GF-D8 (cell line): ENCODE results near the gene RFX7.
"Not testable (repeated sequence)": the region's sequence is repeated elsewhere in the genome, so short reads cannot be mapped to it uniquely, and the experiment has no call there.

Experiments used
- DNase-seq: peaks from one replicate; lab custom pipeline; 2025; lab: John Stamatoyannopoulos, UW

RFX7 gene

DNA sequence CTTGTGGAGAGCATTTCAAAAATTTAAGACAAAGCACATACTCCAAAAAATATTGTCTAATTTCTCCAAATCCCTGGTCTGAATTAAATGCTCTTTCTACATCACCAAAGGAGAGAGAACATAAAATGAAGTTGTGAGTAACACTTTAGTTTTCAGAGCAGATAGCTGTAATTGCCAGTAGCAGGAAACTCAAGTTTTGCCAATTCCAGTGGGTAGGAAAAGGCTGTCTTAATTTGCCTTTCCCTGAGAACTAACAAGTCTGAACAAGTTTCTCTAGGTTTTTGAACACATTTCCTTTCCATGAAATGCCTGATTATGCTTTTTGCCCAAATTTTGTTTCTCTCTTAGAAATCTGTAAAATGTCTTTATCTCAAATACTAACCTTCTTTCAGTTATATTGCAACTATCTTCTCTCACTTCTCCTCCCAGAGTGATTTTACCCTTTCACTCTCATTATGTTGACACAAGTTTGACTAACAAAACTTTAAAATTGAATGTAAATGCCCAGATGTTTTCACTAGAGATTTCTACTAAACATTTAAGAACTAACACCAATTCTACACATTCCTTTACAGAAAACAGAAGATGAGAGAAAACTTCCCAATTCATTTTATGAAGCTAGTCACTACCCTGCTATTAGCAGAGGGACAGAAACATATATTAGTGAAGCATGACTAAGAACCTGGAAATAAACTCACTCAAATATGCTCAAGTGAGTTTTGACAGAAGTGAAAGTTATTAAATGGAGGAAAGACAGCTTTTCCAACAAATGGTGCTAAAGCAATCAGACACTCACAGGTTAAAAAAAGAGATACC, 38.4 kb downstream of the RFX7 start:
- DNase-seq, result no peak

GRCh38 chr15:56203312-56203922, 40.3 kb downstream of the RFX7 start:
- DNase-seq, result not testable (repeated sequence)

GRCh38 chr15:56202701-56203100, 41.0 kb downstream of the RFX7 start:
- DNase-seq, result no peak

GRCh38 chr15:56199038-56199437, 44.6 kb downstream of the RFX7 start:
- no peak for DNase-seq

DNA sequence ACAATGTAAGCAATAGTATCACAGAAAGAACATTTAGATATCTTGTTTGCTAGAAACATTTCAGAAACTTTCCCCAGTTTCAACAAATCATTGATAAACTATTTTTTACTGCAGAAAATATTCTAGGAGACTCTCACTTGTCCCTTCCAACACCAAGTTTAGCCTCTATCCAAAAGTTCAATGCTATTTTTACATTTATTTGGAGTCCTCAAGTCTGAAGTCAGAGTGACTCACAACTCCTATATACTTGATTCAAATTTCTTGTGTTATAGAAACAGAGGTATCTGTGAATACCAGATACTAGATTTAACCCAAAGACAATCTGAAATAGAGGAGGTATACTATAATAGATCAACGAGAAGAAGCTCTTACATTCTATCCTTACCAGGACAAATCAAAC, 49.6 kb downstream of the RFX7 start:
- no peak for DNase-seq

DNA sequence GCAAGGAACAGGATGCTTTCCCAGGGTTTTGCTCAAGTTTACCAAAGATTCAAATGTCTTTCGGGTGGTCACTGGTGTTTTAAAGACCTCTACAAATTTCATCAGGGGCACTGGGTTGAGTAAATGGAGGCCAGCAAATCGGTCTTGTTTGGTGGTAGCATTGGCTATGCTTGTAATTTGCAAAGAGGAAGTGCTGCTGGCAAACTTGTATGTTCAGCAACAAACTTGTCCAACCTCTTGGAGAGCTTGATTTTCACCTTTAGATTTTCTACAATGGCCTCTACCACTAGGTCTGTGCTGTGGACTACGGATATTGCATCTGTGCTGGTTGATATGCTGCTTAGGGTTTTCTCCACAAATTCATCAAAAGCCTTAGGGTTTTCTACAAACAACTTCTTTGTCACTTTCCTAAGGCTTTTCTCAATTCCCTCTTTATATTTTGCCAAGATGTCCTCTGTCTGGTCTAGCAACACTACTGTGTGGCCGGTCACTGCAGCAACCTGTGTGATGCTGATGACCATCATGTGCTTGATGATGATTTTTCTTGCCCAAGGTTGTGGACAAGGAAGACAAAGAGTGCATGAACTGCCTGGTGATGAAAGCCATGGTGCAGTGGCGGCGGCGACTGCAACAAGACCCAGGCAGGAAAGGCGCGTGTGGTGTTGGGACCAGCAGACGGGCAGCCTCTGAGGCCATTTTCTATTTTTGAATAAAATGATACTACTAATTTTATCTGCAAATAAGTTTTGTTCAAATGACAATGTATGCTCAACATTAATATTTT, 50.8 kb downstream of the RFX7 start:
- DNase-seq, result no peak

DNA sequence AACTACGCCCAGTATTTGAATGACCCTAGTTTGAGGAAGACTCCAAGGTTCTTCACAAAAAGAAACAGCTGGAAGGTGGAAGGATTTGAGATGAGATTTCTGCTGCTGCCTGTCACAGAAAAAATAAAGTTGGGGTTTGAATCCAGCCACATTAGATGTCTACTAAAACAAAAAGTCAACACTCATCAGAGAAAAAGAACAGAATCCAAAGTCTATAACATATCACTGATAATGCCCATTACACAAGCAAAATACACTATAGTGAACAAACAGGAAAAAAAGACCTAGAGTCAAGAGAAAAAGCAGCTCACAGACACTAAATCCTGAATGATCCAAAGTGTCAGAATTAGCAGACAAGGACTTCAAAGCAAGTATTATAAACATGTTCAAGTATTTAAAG, 56.0 kb downstream of the RFX7 start:
- no peak for DNase-seq

DNA sequence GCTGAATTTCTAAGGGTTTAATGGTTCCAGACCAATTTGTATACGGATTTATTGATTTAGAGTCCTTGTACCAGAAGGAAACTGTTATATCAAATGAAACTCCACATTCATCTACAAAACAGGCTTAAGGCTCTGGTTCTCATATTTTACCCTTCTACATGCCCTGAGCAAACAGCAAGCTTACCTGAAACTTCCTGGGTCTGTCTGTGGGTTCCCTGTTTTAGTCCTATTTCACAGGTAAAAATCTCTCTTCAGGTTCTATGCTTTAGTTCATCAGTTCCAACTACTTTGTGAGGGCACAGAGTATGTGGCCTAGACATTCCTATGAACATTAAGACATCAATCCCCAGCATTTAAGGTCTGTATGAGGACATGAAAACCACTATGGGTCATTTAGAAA, 57.7 kb downstream of the RFX7 start:
- DNase-seq, result no peak

DNA sequence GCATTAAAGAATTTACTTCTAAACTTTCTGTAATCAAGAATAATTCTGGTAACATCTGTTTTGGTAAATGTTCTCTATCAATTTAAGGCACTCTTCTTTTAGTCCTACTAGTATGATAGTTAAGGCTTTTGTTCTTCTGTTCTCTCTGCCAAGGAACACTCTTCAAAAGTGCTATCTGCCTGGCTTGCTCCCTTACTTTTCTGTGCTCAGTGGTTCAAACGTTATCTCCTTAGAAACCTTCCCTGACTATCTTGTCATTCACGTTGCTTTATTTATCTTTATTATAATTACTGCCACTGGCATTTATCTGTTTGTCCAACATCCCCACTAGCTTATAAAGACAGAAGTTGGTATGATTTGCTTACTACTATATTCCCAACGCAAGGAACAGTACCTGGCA, 59.2 kb downstream of the RFX7 start:
- DNase-seq, result no peak

GRCh38 chr15:56180851-56181250, 62.8 kb downstream of the RFX7 start:
- DNase-seq, result no peak

GRCh38 chr15:56176996-56177395, 66.7 kb downstream of the RFX7 start:
- no peak for DNase-seq

DNA sequence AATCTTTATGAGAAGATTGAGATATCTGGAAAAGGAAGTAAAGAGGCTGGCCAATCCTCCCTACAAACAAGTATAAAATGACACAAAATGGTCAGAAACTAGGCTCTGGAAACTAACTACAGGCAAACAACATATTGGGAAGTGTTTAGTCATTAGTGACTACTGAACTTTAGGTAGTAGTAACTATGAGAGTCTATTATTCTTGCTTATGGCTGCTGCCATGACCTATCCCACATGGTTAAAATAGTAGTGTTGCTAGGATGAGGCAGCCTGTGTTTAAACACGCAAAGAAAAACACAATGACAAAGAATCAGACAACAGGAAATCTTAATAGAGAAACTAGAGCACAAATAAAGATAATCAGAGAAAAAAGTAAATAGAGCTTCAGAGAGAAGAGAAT, 67.9 kb downstream of the RFX7 start:
- DNase-seq, result no peak

DNA sequence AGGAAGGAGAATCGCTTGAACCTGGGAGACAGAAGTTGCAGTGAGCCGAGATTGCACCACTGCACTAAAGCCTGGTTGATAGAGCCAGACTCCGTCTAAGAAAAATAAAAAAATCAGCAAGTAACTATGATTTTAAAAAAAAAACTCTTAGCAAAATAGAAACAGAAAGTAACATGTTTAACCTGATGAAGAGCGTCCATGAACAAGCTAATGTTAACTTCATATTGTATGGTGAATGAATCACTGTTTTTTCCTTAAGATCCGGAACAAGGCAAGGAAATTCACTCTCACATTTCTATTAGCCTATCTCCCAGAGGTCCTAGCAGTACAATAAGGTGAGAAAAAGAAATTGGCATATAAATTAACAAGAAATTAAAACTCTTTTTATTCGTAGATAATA, 69.0 kb downstream of the RFX7 start:
- DNase-seq, result no peak

DNA sequence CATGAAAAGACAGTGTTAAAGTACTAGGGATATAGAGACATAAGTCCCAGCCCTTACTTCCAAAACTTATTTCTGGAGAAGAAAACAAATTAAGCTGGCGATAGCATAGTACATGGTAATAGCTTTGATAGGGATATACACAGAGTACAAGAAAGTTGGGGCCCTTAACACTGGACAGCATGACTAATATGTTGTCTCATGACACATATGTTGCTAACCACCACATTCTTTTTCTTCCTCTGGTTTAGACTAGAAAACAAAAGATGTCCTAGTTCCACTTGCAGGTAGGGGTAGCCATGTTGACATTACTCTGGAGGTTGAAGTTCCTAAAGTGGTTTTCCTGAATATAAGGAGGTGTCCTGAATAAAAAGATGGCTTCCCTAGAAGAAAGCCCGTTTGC, 75.3 kb downstream of the RFX7 start:
- DNase-seq, result no peak

GRCh38 chr15:56165234-56165633, 78.4 kb downstream of the RFX7 start:
- DNase-seq, result no peak

DNA sequence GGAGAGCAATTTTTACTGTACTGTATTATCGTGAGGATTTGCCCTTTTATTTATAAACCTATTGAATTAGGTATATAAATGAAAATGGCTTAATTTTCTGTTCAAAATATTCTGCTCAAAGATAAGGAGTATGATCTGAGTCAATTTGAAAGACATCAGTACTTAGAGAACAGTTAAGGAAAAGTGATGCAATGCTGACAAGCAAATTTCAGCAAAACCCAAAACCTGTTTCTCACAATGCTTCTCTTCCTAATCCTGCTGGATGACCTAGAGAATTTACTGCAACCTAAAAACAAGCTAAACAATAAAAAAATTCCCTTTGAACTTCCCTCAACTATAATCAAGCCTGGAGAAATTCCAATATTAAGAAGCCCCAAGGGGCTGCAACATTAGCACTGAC, 82.7 kb downstream of the RFX7 start:
- no peak for DNase-seq

- no peak for DNase-seq
Measured at GRCh38 chr15:56156877-56157276, 86.8 kb downstream of the RFX7 start.

- not testable (repeated sequence) for DNase-seq
Measured at GRCh38 chr15:56155278-56155677, 88.4 kb downstream of the RFX7 start.

DNA sequence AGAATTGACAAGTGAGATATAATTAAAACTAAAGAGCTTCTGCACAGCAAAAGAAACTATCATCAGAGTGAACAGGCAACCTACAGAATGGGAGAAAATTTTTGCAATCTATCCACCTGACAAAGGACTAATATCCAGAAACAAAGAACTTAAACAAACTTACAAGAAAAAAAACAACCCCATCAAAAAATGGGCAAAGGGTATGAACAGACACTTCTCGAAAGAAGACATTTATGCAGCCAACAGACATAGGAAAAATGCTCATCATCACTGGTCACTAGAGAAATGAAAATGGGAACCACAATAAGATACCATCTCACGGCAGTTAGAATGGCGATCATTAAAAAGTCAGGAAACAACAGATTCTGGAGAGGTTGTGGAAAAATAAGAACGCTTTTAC, 88.9 kb downstream of the RFX7 start:
- DNase-seq, result not testable (repeated sequence)

- DNase-seq, result no peak
Measured at GRCh38 chr15:56150204-56150603, 93.5 kb downstream of the RFX7 start.

GRCh38 chr15:56148064-56148463, 95.6 kb downstream of the RFX7 start:
- no peak for DNase-seq

DNA sequence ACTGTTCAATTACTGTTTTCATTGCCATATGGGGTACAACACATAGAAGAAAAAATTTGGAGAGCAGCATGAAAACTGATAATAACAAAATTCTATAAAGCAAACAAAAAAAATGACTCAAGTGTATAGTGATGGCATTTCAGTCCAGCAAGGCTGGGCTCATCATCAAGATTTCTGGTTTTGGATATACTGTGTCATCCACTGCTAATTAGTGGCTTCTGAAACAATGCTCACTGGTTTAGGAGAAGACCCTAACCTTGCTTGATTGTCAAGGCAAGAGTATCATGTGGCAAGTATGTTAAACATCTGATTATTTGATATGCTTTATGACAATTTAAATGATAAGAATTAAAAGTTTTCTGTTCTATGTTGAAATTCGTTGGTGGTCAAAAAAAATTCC, 96.9 kb downstream of the RFX7 start:
- no peak for DNase-seq

DNA sequence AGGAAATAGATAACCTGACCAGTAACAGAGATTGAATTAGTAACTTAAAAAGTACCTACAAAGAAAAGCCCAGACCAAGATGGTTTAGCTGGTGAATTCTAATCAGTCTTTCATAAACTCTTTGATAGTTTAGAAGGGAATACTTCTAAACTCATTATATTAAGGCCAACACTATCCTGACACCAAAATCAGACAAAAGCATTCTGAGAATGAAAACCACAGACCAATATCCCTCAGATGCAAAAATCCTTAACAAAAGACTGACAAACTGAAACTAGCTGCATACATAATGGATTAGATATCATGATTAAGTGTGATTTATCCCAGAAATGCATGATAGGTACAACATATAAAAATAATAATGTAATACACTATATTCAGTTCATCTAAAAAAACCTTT, 115.6 kb downstream of the RFX7 start:
- DNase-seq, result no peak
